HG03432 (cell line): Measurements from ENCODE around the gene CELSR1.

Source experiments
- ATAC-seq: cut with Tn5 transposase; IDR thresholded peaks from one replicate; pipeline ENCODE4 v1.9.1; 2021; ENCODE audit warnings: mild to moderate bottlenecking, moderate library complexity; ENCODE audit not compliant: unreplicated experiment

Gene CELSR1

DNA sequence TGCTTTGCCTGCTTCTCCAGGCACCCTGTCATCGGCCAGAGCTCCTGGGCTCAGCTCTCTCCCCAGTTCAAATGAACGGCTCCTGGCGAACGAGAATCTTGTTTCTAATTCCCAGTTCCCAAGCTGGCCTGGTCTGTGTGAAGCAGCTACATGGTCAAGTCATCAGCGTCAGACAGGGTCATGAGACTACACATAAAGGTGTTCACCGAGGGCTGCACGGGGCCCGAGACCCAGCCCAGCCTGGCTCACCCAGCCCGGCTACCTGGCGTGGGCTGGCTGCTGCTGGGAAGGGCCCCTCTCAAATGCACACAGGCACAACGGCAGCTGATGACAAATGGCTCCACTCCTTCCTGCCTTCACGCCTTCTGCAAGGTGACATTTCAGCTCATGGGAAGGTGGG is 14.6 kb upstream of the CELSR1 start:
- no peak for ATAC-seq

- no peak for ATAC-seq
Measured at GRCh38 chr22:46551321-46551720, 13.9 kb upstream of the CELSR1 start.

DNA sequence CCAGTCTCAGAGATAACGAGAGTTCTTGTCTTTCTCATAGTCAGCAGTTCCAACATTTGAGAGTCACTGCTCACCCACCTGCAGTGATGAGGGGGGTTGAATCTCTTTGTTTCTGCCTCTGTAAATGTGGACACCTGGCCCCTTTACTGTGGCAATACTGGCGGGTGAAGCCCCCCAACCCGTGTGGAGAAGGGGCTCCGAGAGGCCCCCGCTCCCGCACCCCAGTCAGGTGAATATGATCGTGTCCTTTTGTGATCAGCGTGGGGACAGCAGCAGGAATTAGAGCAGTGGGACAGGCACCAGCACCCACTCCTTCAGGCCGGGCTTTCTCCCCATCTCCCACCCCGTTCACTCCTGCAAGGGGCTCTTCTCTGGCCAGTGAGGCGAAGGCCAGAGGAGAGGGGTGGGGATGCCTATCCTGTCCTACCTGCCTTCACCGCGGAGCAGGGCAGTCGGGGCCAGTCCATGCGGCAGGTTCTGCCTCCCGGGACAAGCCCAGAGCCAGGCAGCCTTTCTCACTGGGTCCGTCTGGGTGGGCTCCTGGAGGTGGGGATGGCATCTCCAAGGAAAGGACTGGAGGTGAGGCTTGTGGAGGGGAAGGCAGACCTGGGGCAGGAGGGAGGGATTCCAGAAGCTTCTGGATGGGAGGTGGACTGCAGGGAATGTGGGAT is 12.7 kb upstream of the CELSR1 start:
- no peak for ATAC-seq

DNA sequence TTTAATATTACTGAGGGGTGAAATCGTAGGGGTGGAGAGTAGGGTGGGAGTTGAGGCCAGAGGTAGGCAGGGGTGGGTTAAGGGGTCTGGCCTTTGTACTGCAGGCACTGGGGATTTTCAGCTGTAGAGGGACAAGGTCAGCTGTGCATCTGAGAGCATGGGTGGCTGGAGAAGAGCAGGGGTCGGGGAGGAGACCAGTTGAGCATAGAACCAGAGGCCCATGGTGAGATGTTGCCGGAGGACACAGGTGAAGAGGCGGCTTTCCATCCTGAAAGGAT is 12.1 kb upstream of the CELSR1 start:
- ATAC-seq, result no peak

DNA sequence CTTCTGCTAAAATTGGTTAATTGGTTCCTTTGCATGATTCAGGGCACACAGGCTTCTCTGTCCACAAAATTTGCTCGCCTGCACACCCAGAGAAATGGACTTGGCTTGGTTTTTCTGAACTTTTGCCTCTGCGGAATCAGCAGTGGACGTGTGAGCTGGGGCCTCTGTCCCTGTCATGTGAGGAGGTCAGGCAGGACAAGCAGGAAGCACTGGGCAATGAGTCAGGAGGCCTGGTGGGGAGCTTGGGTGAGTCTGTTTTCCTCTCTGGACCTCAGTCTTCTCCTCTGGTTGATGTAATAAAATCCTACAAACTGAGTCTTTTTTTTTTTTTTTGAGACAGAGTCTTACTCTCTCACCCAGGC is 10.4 kb upstream of the CELSR1 start:
- no peak for ATAC-seq

GRCh38 chr22:46547179-46547882 is 9.9 kb upstream of the CELSR1 start:
- no peak for ATAC-seq

GRCh38 chr22:46546466-46547178 is 9.2 kb upstream of the CELSR1 start:
- no peak for ATAC-seq

- ATAC-seq, result no peak
Measured at GRCh38 chr22:46545086-46545792, 7.8 kb upstream of the CELSR1 start.

- peak; percentile 51 for ATAC-seq
Measured at GRCh38 chr22:46542011-46542985, 4.9 kb upstream of the CELSR1 start.

DNA sequence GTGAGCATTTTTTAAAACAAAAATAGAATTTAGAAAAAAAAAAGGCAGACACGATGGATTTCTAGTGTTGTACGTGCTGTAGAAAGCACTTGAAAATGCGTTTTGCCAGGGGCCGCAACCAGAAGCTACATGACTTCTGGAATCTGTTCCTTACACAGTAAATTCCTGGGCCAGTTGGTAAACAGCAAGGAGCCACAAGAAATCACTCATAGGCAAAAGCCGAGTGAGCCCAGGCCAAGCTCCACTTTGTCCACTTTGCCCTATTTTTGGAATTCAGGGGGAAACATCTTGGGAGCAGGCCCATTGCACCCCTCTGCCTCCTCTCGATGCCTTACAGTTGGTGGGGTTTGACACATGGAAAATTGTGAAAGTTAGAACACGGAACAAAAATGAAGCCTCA is 4.1 kb upstream of the CELSR1 start:
- ATAC-seq, result no peak

GRCh38 chr22:46540874-46541273 is 3.5 kb upstream of the CELSR1 start:
- no peak for ATAC-seq

- ATAC-seq, result no peak
Measured at GRCh38 chr22:46539169-46539568, 1.7 kb upstream of the CELSR1 start.

DNA sequence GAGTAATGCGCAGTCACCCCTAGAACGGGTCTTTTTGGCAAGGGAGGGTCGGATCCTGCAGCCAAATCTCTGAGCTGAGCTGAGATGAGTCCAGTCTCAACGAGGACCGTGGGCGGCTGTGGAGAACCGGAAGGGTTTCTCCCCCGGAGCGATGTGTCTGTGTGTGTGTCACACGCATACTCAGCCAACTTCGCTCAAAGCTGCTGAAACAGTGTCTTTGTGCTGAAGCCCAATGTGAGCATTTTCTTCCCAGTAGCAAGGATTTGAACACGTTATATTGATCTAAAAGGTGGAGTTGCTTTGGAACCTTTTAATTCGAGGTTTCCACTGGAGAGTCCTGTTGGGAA is 1.4 kb upstream of the CELSR1 start:
- ATAC-seq, result no peak

- ATAC-seq, result no peak
Measured at GRCh38 chr22:46537946-46538813, 760 bp upstream of the CELSR1 start.

- no peak for ATAC-seq
Measured at GRCh38 chr22:46536537-46537224, 739 bp downstream of the CELSR1 start.

DNA sequence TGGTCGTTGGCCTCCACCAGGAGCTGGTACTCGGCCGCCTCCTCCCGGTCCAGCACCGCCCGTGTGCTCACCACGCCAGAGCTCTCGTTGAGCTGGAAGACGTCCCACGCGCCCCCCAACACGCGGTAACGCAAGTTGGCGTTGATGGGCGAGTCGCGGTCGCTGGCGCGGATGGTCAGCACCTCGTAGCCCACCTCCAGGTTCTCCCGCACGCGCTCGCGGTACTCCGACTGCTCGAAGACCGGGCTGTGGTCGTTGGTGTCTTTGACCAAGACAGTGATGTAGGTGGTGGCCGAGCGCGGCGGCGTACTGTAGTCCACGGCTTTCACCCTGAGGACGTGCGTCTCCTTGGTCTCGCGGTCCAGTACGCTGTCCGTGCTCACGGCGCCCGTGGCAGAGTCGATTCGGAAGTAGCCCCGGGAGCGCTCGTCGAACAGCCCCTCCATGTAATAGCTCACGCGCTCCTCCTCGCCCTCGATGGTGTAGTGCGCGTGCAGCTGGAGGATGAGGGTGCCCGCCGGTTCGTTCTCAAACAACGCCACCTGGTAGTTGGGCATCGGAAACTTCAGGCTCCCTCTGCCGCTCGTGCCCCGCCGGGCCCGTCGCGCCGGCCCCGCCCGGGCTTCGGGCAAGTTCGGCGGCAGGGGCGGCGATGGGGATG is 1.4 kb downstream of the CELSR1 start:
- ATAC-seq, result no peak

- ATAC-seq, result no peak
Measured at GRCh38 chr22:46534901-46535630, 2.4 kb downstream of the CELSR1 start.

DNA sequence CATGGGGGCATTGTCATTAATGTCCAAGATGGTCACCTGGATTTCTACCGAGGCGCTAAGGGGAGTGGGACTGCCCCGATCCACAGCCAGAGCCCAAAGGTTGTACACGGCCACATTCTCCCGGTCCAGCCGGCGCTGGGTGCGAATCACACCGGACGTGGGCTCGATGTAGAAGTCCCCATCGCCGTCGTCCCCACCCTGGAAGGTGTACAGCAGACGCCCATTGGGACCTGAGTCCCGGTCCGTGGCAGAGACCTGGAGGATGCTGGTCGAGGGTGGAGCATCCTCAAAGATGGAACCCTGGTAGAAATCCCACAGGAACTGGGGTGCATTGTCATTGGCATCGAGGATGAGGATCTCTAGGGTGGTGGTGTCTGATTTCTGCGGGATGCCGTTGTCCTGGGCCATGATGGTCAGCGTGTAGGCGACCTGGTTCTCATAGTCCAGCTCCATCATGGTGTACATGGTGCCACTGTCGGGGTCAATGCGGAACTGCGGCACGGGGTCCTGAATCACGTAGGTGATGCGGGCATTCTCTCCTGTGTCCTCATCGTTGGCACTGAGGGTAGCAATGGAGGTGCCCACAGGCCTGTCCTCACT is 3.1 kb downstream of the CELSR1 start:
- no peak for ATAC-seq
